ENCODE measurements around the gene SNX27.

Gene SNX27

DNA sequence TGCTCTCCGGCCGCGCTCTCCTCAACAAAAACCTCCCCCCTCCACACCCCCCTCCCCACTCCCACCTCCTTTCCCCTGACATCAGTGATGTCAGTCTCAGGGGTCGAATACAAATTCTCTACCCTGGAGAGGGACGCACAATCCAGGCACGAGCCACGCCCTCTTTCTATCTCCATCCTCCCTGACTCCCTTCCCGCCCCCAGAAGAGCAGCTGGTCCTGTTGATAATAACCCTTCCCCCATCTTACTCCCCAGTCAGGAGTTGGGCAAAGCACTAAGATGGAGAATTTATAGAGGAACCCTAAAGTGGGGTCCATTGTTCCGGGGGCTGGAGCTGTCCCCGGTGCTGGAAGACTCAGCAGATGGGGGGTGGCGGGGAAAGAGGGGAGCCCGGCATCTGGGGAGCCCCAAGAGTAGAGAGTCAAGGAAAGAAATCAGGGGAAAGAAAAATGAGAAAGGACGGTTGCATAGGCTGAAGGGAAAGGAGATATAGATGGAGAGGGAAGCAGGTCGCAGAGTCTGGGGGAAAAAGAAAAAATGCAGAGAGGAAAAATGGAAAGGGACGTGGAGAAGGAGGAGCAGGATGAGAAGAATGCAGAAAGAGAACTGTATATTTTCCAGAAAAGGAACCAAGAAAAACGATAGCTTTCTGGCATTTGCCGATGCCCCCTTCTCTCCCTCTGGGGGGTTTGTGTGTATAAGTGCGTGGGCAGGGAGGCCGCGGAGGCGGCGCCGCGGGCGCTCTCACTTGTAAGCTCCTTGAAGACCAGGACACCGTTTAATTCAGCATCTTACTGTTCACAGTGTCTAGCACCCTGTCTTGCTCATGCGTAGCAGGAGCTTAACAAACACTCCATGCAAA is 105.2 kb downstream of the SNX27 start, which contains the start of gene CELF3:
Gene CELF3, minus strand, starts transcription at position 33 of the 861 bp plus-strand sequence. CDS start 783 bp downstream, outside the sequence.
- DNase-seq (ENCODE audit: low read depth), result peak; percentile 15
- TF ChIP-seq, protein P1, sequence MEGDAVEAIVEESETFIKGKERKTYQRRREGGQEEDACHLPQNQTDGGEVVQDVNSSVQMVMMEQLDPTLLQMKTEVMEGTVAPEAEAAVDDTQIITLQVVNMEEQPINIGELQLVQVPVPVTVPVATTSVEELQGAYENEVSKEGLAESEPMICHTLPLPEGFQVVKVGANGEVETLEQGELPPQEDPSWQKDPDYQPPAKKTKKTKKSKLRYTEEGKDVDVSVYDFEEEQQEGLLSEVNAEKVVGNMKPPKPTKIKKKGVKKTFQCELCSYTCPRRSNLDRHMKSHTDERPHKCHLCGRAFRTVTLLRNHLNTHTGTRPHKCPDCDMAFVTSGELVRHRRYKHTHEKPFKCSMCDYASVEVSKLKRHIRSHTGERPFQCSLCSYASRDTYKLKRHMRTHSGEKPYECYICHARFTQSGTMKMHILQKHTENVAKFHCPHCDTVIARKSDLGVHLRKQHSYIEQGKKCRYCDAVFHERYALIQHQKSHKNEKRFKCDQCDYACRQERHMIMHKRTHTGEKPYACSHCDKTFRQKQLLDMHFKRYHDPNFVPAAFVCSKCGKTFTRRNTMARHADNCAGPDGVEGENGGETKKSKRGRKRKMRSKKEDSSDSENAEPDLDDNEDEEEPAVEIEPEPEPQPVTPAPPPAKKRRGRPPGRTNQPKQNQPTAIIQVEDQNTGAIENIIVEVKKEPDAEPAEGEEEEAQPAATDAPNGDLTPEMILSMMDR (IDR thresholded peaks at IDR 0.05; ENCODE audit: low read length, missing control alignments), result no peak
- H3K4me3 ChIP-seq (replicated peaks; ENCODE audit: low read depth, low read length), result no peak within 1 kb of the TSS

- TF ChIP-seq, protein P1 (IDR thresholded peaks at IDR 0.05; ENCODE audit: low read length, missing control alignments), result no peak
- peak; percentile 30 for DNase-seq (ENCODE audit: low read depth)
- H3K4me3 ChIP-seq (replicated peaks; ENCODE audit: low read depth, low read length), result no peak overlapping the region
Measured at GRCh38 chr1:151718011-151718431, 106.2 kb downstream of the SNX27 start.

DNA sequence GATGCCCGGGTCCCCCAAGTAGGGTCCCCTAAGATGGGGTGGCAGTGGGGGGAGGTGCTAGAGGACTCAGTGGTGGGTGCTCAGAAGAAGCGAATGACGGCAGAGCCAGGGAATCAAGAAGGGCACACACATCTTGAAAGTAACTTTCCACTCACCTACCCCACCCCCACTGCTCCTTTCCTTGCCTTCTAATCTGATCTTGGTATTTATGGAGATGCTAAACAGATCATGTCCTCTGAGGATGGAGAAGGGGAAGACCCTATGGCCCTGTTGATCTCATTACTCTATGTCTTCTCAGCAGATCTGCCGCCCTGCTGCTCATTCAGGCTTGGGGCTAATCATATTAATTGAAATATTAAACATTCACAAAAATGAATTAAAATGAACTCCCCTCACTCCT is 106.8 kb downstream of the SNX27 start:
- no peak for DNase-seq (ENCODE audit: low read depth)
- TF ChIP-seq, protein P1 (IDR thresholded peaks at IDR 0.05; ENCODE audit: low read length, missing control alignments), result no peak
- no peak overlapping the region for H3K4me3 ChIP-seq (replicated peaks; ENCODE audit: low read depth, low read length)

DNA sequence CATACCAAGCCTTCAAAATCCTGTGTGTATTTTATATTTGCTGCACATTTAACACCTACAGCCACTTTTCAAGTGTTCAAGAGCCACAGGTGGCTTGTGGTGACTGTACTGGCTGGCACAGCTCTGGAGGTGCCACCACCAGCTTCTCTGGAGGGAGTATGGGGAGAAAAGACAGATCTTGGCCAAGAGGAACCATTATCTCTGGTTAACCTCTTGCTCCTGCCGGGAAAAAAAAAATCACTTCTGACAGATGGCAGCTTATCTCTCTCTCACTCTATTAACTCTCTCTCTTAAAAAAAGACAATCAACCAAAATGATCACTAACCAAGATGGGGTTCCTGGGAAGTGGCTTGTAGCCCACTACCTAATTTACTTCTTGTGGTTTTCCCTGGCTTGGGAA is 108.3 kb downstream of the SNX27 start:
- TF ChIP-seq, protein P1 (IDR thresholded peaks at IDR 0.05; ENCODE audit: low read length, missing control alignments), result no peak
- DNase-seq (ENCODE audit: low read depth), result no peak
- H3K4me3 ChIP-seq (replicated peaks; ENCODE audit: low read depth, low read length), result no peak overlapping the region

- DNase-seq (ENCODE audit: low read depth), result peak; percentile 21
- TF ChIP-seq, protein P1 (IDR thresholded peaks at IDR 0.05; ENCODE audit: low read length, missing control alignments), result no peak
- H3K4me3 ChIP-seq (replicated peaks; ENCODE audit: low read depth, low read length), result peak overlapping the region; percentile 15
Measured at GRCh38 chr1:151720554-151720953, 108.7 kb downstream of the SNX27 start.

GRCh38 chr1:151720974-151721787 is 109.3 kb downstream of the SNX27 start, which contains the start of gene RIIAD1:
RIIAD1 (plus strand) TSS chr1:151721522; CDS start chr1:151721537, 15 bp downstream.
- peak within 1 kb of the TSS; percentile 49 for H3K4me3 ChIP-seq (replicated peaks; ENCODE audit: low read depth, low read length)
- peak; percentile 26 for DNase-seq (ENCODE audit: low read depth)
- TF ChIP-seq, protein P1 (IDR thresholded peaks at IDR 0.05; ENCODE audit: low read length, missing control alignments), result no peak
